Stimulated activated CD4-positive, alpha-beta T cell treated with anti-CD3 and anti-CD28 coated beads, Interleukin-4, amount 100 ng/mL, for 4 hours (primary cell): Measurements from ENCODE around the gene HMGXB3.
"Not testable (repeated sequence)": the region's sequence is repeated elsewhere in the genome, so short reads cannot be mapped to it uniquely, and the experiment has no call there.

ENCODE experiments used
- DNase-seq, 2 experiments: peaks; one replicate each; pipeline ENCODE4 v3.0.0-alpha.2; 2020

Gene HMGXB3

GRCh38 chr5:150022681-150023080, 22.1 kb downstream of the HMGXB3 start:
- no peak for DNase-seq

GRCh38 chr5:150023136-150023535, 22.6 kb downstream of the HMGXB3 start:
- DNase-seq: no peak

GRCh38 chr5:150024346-150024984, 23.9 kb downstream of the HMGXB3 start:
- DNase-seq: no peak

GRCh38 chr5:150026682-150027172, 26.2 kb downstream of the HMGXB3 start:
- no peak for DNase-seq

GRCh38 chr5:150028047-150028446, 27.5 kb downstream of the HMGXB3 start:
- not testable (repeated sequence) for DNase-seq

GRCh38 chr5:150033334-150033733, 32.8 kb downstream of the HMGXB3 start:
- DNase-seq: no peak

GRCh38 chr5:150034662-150035061, 34.1 kb downstream of the HMGXB3 start:
- DNase-seq: no peak

- DNase-seq: no peak
These were observed 34.8 kb downstream of the HMGXB3 start for GRCh38 chr5:150035139-150035895.

GRCh38 chr5:150036513-150036912, 36.0 kb downstream of the HMGXB3 start:
- DNase-seq: no peak

- DNase-seq: no peak
These were observed 38.0 kb downstream of the HMGXB3 start for GRCh38 chr5:150038547-150038946.

- no peak for DNase-seq
These were observed 41.9 kb downstream of the HMGXB3 start for GRCh38 chr5:150042459-150042858.

GRCh38 chr5:150043657-150044328, 43.3 kb downstream of the HMGXB3 start:
- no peak for DNase-seq

GRCh38 chr5:150044329-150044681, 43.8 kb downstream of the HMGXB3 start:
- no peak for DNase-seq

GRCh38 chr5:150044712-150045111, 44.2 kb downstream of the HMGXB3 start:
- no peak for DNase-seq

GRCh38 chr5:150045549-150045948, 45.0 kb downstream of the HMGXB3 start:
- DNase-seq: no peak

- DNase-seq: no peak
These were observed 45.5 kb downstream of the HMGXB3 start for GRCh38 chr5:150046031-150046430.

- not testable (repeated sequence) for DNase-seq
These were observed 49.8 kb downstream of the HMGXB3 start for GRCh38 chr5:150050172-150050811.

GRCh38 chr5:150051657-150052195, 51.2 kb downstream of the HMGXB3 start:
- no peak for DNase-seq

- DNase-seq: no peak
These were observed 51.9 kb downstream of the HMGXB3 start for GRCh38 chr5:150052226-150052955.

- DNase-seq: no peak
These were observed 52.6 kb downstream of the HMGXB3 start for GRCh38 chr5:150052956-150053712.

- no peak for DNase-seq
These were observed 53.3 kb downstream of the HMGXB3 start for GRCh38 chr5:150053713-150054392.
